Measurements from ENCODE around the gene CRELD2. TPM values are rescaled to one million over a fixed set of nuclear protein-coding genes. Genes with fewer than 3 reads are reported as not detected.

The CRELD2 gene
- polyA plus RNA-seq, 1 donor from 2014 or later, result 83.2 TPM

DNA sequence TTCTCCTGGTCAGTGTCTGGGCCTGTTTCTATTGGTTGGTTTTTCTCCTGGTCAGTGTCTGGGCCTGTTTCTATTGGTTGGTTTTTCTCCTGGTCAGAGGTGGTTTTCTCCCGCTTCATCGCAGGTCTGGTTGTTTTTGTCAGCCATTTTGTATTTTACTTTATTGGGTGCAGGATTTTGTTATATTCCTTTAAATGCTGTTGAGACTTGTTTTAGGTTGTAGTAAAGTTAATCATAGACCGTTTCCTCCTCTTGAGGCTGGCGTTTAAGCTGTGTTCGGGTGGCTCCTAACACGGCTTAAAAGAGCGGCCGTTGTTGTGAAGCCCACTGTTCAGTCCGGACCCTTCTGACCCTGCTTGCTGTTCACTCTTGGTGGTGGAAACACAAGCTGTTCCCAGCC lies 38.6 kb upstream of the CRELD2 start:
- Histone ChIP-seq H4K20me1 (ENCODE audit: insufficient read depth) (no peaks in the 10 kb centered on the region), H2AFZ (ENCODE audit: low read depth, low read length) (no peak overlapping the region), H3K36me3 (ENCODE audit: insufficient read depth, low read length) (peaks cover 20% of the 10 kb centered on the region), H3K9me2 (ENCODE audit: insufficient read depth, low read length) (no peaks in the 10 kb centered on the region), H3F3A (ENCODE audit: insufficient read depth, low read length, poor library complexity, severe bottlenecking) (no peaks in the 10 kb centered on the region), H3K27ac (ENCODE audit: low read length) (no peak overlapping the region), H3K4me3 (ENCODE audit: low read length) (no peak overlapping the region), H3K9ac (ENCODE audit: low read length) (no peak overlapping the region), H3K79me2 (replicated peaks; ENCODE audit: insufficient read depth, low read length) (peaks cover 63% of the 10 kb centered on the region), H3K9me3 (ENCODE audit: low read length) (peaks cover 8% of the 10 kb centered on the region), H3K4me2 (ENCODE audit: low read length) (no peak overlapping the region), H3K27me3 (ENCODE audit: insufficient read depth, low read depth, low read length) (no peaks in the 10 kb centered on the region)
- TF ChIP-seq EP300 (conservative IDR thresholded peaks at IDR 0.05; ENCODE audit: poor library complexity, severe bottlenecking), result no peak
- TF ChIP-seq TAF1 (IDR thresholded peaks at IDR 0.05; ENCODE audit: low read depth), result no peak
- no peak for TF ChIP-seq CTCF (IDR thresholded peaks at IDR 0.05; ENCODE audit: poor library complexity, severe bottlenecking)
- TF ChIP-seq RAD21 (conservative IDR thresholded peaks at IDR 0.05), result no peak
- no peak for TF ChIP-seq EZH2 (IDR thresholded peaks at IDR 0.05; ENCODE audit: borderline replicate concordance, insufficient read depth, low read length, poor library complexity, severe bottlenecking)
- TF ChIP-seq POLR2AphosphoS5 (IDR thresholded peaks at IDR 0.05), result no peak
- TF ChIP-seq SMC3 (conservative IDR thresholded peaks at IDR 0.05; ENCODE audit: poor library complexity), result no peak
- TF ChIP-seq, protein P1, sequence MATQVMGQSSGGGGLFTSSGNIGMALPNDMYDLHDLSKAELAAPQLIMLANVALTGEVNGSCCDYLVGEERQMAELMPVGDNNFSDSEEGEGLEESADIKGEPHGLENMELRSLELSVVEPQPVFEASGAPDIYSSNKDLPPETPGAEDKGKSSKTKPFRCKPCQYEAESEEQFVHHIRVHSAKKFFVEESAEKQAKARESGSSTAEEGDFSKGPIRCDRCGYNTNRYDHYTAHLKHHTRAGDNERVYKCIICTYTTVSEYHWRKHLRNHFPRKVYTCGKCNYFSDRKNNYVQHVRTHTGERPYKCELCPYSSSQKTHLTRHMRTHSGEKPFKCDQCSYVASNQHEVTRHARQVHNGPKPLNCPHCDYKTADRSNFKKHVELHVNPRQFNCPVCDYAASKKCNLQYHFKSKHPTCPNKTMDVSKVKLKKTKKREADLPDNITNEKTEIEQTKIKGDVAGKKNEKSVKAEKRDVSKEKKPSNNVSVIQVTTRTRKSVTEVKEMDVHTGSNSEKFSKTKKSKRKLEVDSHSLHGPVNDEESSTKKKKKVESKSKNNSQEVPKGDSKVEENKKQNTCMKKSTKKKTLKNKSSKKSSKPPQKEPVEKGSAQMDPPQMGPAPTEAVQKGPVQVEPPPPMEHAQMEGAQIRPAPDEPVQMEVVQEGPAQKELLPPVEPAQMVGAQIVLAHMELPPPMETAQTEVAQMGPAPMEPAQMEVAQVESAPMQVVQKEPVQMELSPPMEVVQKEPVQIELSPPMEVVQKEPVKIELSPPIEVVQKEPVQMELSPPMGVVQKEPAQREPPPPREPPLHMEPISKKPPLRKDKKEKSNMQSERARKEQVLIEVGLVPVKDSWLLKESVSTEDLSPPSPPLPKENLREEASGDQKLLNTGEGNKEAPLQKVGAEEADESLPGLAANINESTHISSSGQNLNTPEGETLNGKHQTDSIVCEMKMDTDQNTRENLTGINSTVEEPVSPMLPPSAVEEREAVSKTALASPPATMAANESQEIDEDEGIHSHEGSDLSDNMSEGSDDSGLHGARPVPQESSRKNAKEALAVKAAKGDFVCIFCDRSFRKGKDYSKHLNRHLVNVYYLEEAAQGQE (IDR thresholded peaks at IDR 0.05; ENCODE audit: borderline replicate concordance), result no peak
- TF ChIP-seq MXI1 (conservative IDR thresholded peaks at IDR 0.05; ENCODE audit: poor library complexity, severe bottlenecking), result no peak

GRCh38 chr22:49880281-49880680 lies 38.2 kb upstream of the CRELD2 start:
- no peak overlapping the region for H3K9ac ChIP-seq (ENCODE audit: low read length)
- no peaks in the 10 kb centered on the region for H4K20me1 ChIP-seq (ENCODE audit: insufficient read depth)
- H3K4me3 ChIP-seq (ENCODE audit: low read length), result no peak overlapping the region
- no peaks in the 10 kb centered on the region for H3K27me3 ChIP-seq (ENCODE audit: insufficient read depth, low read depth, low read length)
- no peak for TF ChIP-seq CTCF (IDR thresholded peaks at IDR 0.05; ENCODE audit: poor library complexity, severe bottlenecking)
- no peak for TF ChIP-seq POLR2AphosphoS5 (IDR thresholded peaks at IDR 0.05)
- TF ChIP-seq TAF1 (IDR thresholded peaks at IDR 0.05; ENCODE audit: low read depth), result no peak
- TF ChIP-seq EP300 (conservative IDR thresholded peaks at IDR 0.05; ENCODE audit: poor library complexity, severe bottlenecking), result no peak
- no peak for TF ChIP-seq SMC3 (conservative IDR thresholded peaks at IDR 0.05; ENCODE audit: poor library complexity)
- TF ChIP-seq EZH2 (IDR thresholded peaks at IDR 0.05; ENCODE audit: borderline replicate concordance, insufficient read depth, low read length, poor library complexity, severe bottlenecking), result no peak
- TF ChIP-seq, protein P1 (IDR thresholded peaks at IDR 0.05; ENCODE audit: borderline replicate concordance), result no peak
- no peak for TF ChIP-seq RAD21 (conservative IDR thresholded peaks at IDR 0.05)
- TF ChIP-seq MXI1 (conservative IDR thresholded peaks at IDR 0.05; ENCODE audit: poor library complexity, severe bottlenecking), result no peak
- no peaks in the 10 kb centered on the region for H3F3A ChIP-seq (ENCODE audit: insufficient read depth, low read length, poor library complexity, severe bottlenecking)
- H3K4me2 ChIP-seq (ENCODE audit: low read length), result no peak overlapping the region
- peaks cover 8% of the 10 kb centered on the region for H3K9me3 ChIP-seq (ENCODE audit: low read length)
- H3K27ac ChIP-seq (ENCODE audit: low read length), result no peak overlapping the region
- H2AFZ ChIP-seq (ENCODE audit: low read depth, low read length), result no peak overlapping the region
- H3K36me3 ChIP-seq (ENCODE audit: insufficient read depth, low read length), result peaks cover 23% of the 10 kb centered on the region
- peaks cover 61% of the 10 kb centered on the region for H3K79me2 ChIP-seq (replicated peaks; ENCODE audit: insufficient read depth, low read length)
- H3K9me2 ChIP-seq (ENCODE audit: insufficient read depth, low read length), result no peaks in the 10 kb centered on the region

Data from neural cell (in vitro differentiated cells).